ENCODE measurements around the gene TGFBR3L. TPM values are rescaled to one million over a fixed set of nuclear protein-coding genes. Genes with fewer than 3 reads are reported as not detected.
A peak's percentile ranks its signal among the peaks of the same experiment; 100 is the strongest.

Gene TGFBR3L
- total and polyA plus RNA-seq, 2 experiments from 2014 or later: 1.7 to 7.0 TPM

- Mint-ChIP-seq H3K4me3 (peak within 1 kb of the TSS; percentile 91), H3K27ac (peak within 1 kb of the TSS; percentile 83), H3K27me3 (ENCODE audit: insufficient read depth, low read depth, poor library complexity) (peaks cover 33% of the 10 kb centered on the region), H3K9me3 (no peaks in the 10 kb centered on the region), H3K36me3 (ENCODE audit: low read depth) (peaks cover 5% of the 10 kb centered on the region; the same call in 2 of the 3 replicates), H3K4me1 (peaks cover 18% of the 10 kb centered on the region)
- Histone ChIP-seq H2AFZ (peak within 1 kb of the TSS; percentile 97), H3K79me2 (replicated peaks; ENCODE audit: insufficient read depth) (no peaks in the 10 kb centered on the region), H3K36me3 (ENCODE audit: insufficient read depth) (no peaks in the 10 kb centered on the region), H3K27me3 (ENCODE audit: insufficient read depth) (peaks cover 14% of the 10 kb centered on the region), H3K9me2 (ENCODE audit: insufficient read depth) (no peaks in the 10 kb centered on the region), H3K27ac (ENCODE audit: low read depth) (no peak within 1 kb of the TSS), H3K4me1 (ENCODE audit: insufficient read depth) (peaks cover 13% of the 10 kb centered on the region; the same call in 1 of the 2 replicates), H3F3A (replicated peaks; ENCODE audit: low read depth) (peaks cover 12% of the 10 kb centered on the region; the same call in 1 of the 2 replicates), H3K4me2 (peak within 1 kb of the TSS; percentile 91), H4K20me1 (replicated peaks; ENCODE audit: insufficient read depth) (no peaks in the 10 kb centered on the region), H3K4me3 (peak within 1 kb of the TSS; percentile 81)
- ATAC-seq (peak; percentile 56), DNase-seq (ENCODE audit: low spot score) (peak; percentile 91)
- TF ChIP-seq ETS1 (IDR thresholded peaks at IDR 0.05) (no peak), ZNF331 (CRISPR knock-in tag; IDR thresholded peaks at IDR 0.05; ENCODE audit: low read depth) (no peak), JUNB (IDR thresholded peaks at IDR 0.05; ENCODE audit: unreplicated experiment) (no peak), CREB1 (CRISPR knock-in tag; IDR thresholded peaks at IDR 0.05; ENCODE audit: low read depth) (0 out of 2 replicates have a peak, but pooled peaks have one; percentile 17), STAT1 (IDR thresholded peaks at IDR 0.05; ENCODE audit: unreplicated experiment) (no peak), EZH2phosphoT487 (IDR thresholded peaks at IDR 0.05; ENCODE audit: unreplicated experiment) (no peak), NANOG (IDR thresholded peaks at IDR 0.05; ENCODE audit: borderline replicate concordance) (no peak), EZH2 (IDR thresholded peaks at IDR 0.05; ENCODE audit: low read depth, unreplicated experiment) (no peak), ZNF462 (CRISPR knock-in tag; IDR thresholded peaks at IDR 0.05) (no peak), ZNF114 (CRISPR knock-in tag; IDR thresholded peaks at IDR 0.05) (no peak), REST (IDR thresholded peaks at IDR 0.05; ENCODE audit: unreplicated experiment) (no peak), CTCF (conservative IDR thresholded peaks at IDR 0.05; ENCODE audit: low read depth in 2 of 2) (peak in 1 of 2 experiments; percentile 48; a peak in 2 of 4 replicates), POLR2AphosphoS5 (IDR thresholded peaks at IDR 0.05; ENCODE audit: low read depth) (peak; percentile 58)
These were observed 40.3 kb upstream of the TGFBR3L start, which contains the start of gene PRR36 for GRCh38 chr19:7874076-7874896. Gene PRR36 (minus strand): TSS chr19:7874390. CDS start chr19:7873689, 701 bp downstream.

Measured in GM23338 (cell line).